ENCODE results near the gene DLST.

The DLST gene

GRCh38 chr14:74881431-74882102 lies at the start of gene DLST:
Gene DLST (plus strand): TSS chr14:74881916. CDS start chr14:74881954, 38 bp downstream.
- TF ChIP-seq, protein P1, sequence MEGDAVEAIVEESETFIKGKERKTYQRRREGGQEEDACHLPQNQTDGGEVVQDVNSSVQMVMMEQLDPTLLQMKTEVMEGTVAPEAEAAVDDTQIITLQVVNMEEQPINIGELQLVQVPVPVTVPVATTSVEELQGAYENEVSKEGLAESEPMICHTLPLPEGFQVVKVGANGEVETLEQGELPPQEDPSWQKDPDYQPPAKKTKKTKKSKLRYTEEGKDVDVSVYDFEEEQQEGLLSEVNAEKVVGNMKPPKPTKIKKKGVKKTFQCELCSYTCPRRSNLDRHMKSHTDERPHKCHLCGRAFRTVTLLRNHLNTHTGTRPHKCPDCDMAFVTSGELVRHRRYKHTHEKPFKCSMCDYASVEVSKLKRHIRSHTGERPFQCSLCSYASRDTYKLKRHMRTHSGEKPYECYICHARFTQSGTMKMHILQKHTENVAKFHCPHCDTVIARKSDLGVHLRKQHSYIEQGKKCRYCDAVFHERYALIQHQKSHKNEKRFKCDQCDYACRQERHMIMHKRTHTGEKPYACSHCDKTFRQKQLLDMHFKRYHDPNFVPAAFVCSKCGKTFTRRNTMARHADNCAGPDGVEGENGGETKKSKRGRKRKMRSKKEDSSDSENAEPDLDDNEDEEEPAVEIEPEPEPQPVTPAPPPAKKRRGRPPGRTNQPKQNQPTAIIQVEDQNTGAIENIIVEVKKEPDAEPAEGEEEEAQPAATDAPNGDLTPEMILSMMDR (IDR thresholded peaks at IDR 0.05) = no peak
- intact Hi-C loops (cut with DNase I; ENCODE audit: low total_unique reads) = no loop called here
- peaks cover 0 to 48% (median 34%) of the 10 kb centered on the region in 4 donors for H3K4me1 ChIP-seq
- DNase-seq = peak; percentile 81 to 90
- peak within 1 kb of the TSS; percentile 92 to 99 for H3K27ac ChIP-seq
- H3K27me3 ChIP-seq = no peaks in the 10 kb centered on the region
- H3K36me3 ChIP-seq = peaks cover 0 to 8% (median 7%) of the 10 kb centered on the region in 3 donors
- H3K9me3 ChIP-seq = no peaks in the 10 kb centered on the region
- H3K4me3 ChIP-seq = peak within 1 kb of the TSS; percentile 87 to 98

DNA sequence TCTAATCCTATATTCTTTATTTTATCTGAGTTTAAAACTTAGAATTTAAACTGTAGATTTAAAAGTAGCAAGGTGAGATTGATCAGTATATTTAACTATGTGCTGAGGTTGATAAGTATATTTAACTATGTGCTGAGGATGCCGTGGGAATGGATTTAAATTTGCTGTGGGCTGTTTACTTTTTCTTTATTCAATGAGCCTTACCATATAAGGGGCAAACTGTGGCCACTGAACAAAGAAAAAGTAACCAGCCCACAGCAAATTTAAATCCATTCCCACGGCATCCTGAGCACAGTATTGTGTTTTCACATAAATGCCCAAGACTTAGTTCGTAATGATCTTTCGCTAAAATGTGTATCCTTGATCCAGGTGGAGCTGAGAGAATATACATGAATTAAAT lies 48.9 kb upstream of the DLST start:
- no peak for DNase-seq
- no peaks in the 10 kb centered on the region for H3K27me3 ChIP-seq
- TF ChIP-seq, protein P1 (IDR thresholded peaks at IDR 0.05) = no peak
- intact Hi-C loops (cut with DNase I; ENCODE audit: low total_unique reads) = no loop called here
- peaks cover 30 to 46% (median 45%) of the 10 kb centered on the region in 3 donors for H3K36me3 ChIP-seq
- no peaks in the 10 kb centered on the region for H3K9me3 ChIP-seq
- no peak overlapping the region for H3K27ac ChIP-seq
- no peaks in the 10 kb centered on the region for H3K4me1 ChIP-seq
- H3K4me3 ChIP-seq = no peak overlapping the region

DNA sequence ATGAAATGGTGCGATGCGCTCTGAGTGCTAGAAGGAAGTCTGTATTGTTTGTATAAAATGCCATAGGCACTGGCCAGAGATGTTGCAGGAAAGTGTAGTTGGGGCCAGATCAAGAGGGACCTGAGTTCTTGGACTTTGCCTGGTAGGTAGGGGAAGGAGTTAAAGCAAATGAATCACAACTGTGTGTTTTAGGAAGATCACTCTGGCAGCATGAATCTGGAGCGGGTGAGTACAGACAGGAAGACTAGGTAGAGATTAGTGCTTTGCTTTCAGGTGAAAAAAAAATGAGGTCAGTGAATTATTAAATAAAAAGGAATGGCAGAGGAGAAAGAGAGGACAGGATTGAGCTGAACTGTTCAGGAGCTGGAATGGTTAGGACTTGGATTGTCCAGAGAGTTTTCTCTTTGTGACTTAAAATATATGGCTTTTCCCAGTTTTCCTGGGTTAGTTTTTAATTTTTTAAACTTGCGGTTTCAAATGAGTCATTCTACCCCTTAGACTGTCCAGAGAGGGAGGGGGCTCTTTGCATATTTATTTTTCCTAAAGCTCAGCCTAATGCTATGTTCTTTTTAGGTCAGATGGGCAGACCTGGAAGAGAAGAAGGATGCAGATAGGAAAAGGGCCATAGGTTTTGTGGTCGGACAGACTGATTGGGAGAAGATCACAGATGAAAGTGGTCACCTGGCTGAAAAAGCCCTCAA lies 46.9 kb upstream of the DLST start:
- H3K4me3 ChIP-seq = no peak overlapping the region
- H3K36me3 ChIP-seq = peaks cover 21 to 36% (median 34%) of the 10 kb centered on the region in 3 donors
- H3K27ac ChIP-seq = no peak overlapping the region
- H3K9me3 ChIP-seq = no peaks in the 10 kb centered on the region
- TF ChIP-seq, protein P1 (IDR thresholded peaks at IDR 0.05) = no peak
- no peak for DNase-seq
- intact Hi-C loops (cut with DNase I; ENCODE audit: low total_unique reads) = no loop called here
- no peaks in the 10 kb centered on the region for H3K4me1 ChIP-seq
- no peaks in the 10 kb centered on the region for H3K27me3 ChIP-seq

- H3K4me3 ChIP-seq = no peak overlapping the region
- H3K9me3 ChIP-seq = no peaks in the 10 kb centered on the region
- peaks cover 12 to 32% (median 29%) of the 10 kb centered on the region in 3 donors for H3K36me3 ChIP-seq
- TF ChIP-seq, protein P1 (IDR thresholded peaks at IDR 0.05) = no peak
- DNase-seq = no peak
- H3K4me1 ChIP-seq = no peaks in the 10 kb centered on the region
- no peak overlapping the region for H3K27ac ChIP-seq
- intact Hi-C loops (cut with DNase I; ENCODE audit: low total_unique reads) = no loop called here
- H3K27me3 ChIP-seq = no peaks in the 10 kb centered on the region
These were observed 46.0 kb upstream of the DLST start for GRCh38 chr14:74835645-74836250.

DNA sequence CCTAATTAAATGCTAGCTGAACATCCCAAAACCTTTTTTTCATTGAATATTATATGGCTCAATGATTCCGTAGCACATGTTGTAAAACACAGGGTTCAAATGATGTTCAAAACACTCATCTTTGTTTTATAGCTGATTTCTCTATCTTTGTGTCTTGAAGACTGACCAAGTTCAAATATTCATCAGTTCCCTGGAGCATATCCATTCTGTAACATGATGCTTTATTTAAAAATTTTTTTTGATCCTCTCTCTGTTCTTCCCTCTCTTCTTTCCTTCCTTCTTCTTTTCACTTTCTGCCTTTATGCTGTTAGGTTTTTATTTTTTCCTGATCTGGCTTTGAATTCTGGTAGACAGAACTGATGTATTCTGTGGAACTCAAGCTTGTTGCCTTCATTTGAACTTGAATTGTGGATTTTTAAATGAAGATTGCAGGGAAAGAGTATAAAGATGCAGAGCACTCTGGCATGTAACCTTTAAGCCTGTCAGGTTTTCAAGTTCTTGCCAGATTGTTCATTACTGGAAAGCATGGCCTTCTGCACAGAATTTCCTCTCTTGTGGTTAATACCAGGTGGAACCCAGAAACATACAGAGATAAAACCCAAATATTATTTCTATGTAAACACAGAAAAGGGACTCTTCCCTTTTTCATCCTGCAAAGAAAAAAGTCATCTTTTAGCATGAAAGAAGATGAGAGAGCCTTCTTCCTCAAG lies 45.3 kb upstream of the DLST start:
- intact Hi-C loops (cut with DNase I; ENCODE audit: low total_unique reads) = no loop called here
- TF ChIP-seq, protein P1 (IDR thresholded peaks at IDR 0.05) = no peak
- Histone ChIP-seq H3K4me3 (no peak overlapping the region), H3K9me3 (no peaks in the 10 kb centered on the region), H3K4me1 (no peaks in the 10 kb centered on the region), H3K27ac (no peak overlapping the region), H3K36me3 (peaks cover 9 to 32% (median 23%) of the 10 kb centered on the region in 3 donors), H3K27me3 (no peaks in the 10 kb centered on the region)
- DNase-seq = no peak
